HG03558 (cell line): ENCODE data around the gene TAF11L14.

ENCODE experiments used
- ATAC-seq: cut with Tn5 transposase; IDR thresholded peaks from one replicate; pipeline ENCODE4 v1.9.1; 2021; ENCODE audit warnings: moderate number of reproducible peaks; ENCODE audit not compliant: unreplicated experiment; ENCODE audit errors: extremely low read depth

The TAF11L14 gene

GRCh38 chr5:17678751-17679324, 44.6 kb downstream of the TAF11L14 start:
- no peak for ATAC-seq

GRCh38 chr5:17679597-17680203, 45.4 kb downstream of the TAF11L14 start:
- ATAC-seq, result no peak

- ATAC-seq, result no peak
These were observed 46.5 kb downstream of the TAF11L14 start for GRCh38 chr5:17680737-17681136.
